ENCODE data around the gene RUBCNL.
"Not testable (repeated sequence)": the region's sequence is repeated elsewhere in the genome, so short reads cannot be mapped to it uniquely, and the experiment has no call there.

Gene RUBCNL

GRCh38 chr13:46372938-46373337 lies 14.1 kb downstream of the RUBCNL start:
- DNase-seq (ENCODE audit: low spot score), result not testable (repeated sequence)

GRCh38 chr13:46372071-46372470 lies 15.0 kb downstream of the RUBCNL start:
- no peak for DNase-seq (ENCODE audit: low spot score)

GRCh38 chr13:46369506-46370277 lies 17.4 kb downstream of the RUBCNL start:
- peak; percentile 86 for DNase-seq (ENCODE audit: low spot score)

GRCh38 chr13:46367617-46368327 lies 19.3 kb downstream of the RUBCNL start:
- DNase-seq (ENCODE audit: low spot score), result no peak

GRCh38 chr13:46361276-46361934 lies 25.6 kb downstream of the RUBCNL start:
- no peak for DNase-seq (ENCODE audit: low spot score)

GRCh38 chr13:46360604-46361003 lies 26.4 kb downstream of the RUBCNL start:
- no peak for DNase-seq (ENCODE audit: low spot score)

- DNase-seq (ENCODE audit: low spot score), result peak; percentile 76
Measured at GRCh38 chr13:46359714-46360113, 27.3 kb downstream of the RUBCNL start.

- no peak for DNase-seq (ENCODE audit: low spot score)
Measured at GRCh38 chr13:46355901-46356590, 31.0 kb downstream of the RUBCNL start.

GRCh38 chr13:46355088-46355468 lies 32.0 kb downstream of the RUBCNL start:
- no peak for DNase-seq (ENCODE audit: low spot score)

GRCh38 chr13:46354156-46355087 lies 32.6 kb downstream of the RUBCNL start:
- peak; percentile 85 for DNase-seq (ENCODE audit: low spot score)

GRCh38 chr13:46352805-46353204 lies 34.2 kb downstream of the RUBCNL start:
- no peak for DNase-seq (ENCODE audit: low spot score)

- no peak for DNase-seq (ENCODE audit: low spot score)
Measured at GRCh38 chr13:46350003-46350402, 37.0 kb downstream of the RUBCNL start.

GRCh38 chr13:46348961-46349360 lies 38.1 kb downstream of the RUBCNL start:
- no peak for DNase-seq (ENCODE audit: low spot score)

GRCh38 chr13:46347277-46347676 lies 39.8 kb downstream of the RUBCNL start:
- DNase-seq (ENCODE audit: low spot score), result no peak

GRCh38 chr13:46345866-46346265 lies 41.2 kb downstream of the RUBCNL start:
- no peak for DNase-seq (ENCODE audit: low spot score)

- DNase-seq (ENCODE audit: low spot score), result no peak
Measured at GRCh38 chr13:46345398-46345797, 41.7 kb downstream of the RUBCNL start.

- DNase-seq (ENCODE audit: low spot score), result no peak
Measured at GRCh38 chr13:46343279-46343994, 43.6 kb downstream of the RUBCNL start.

- no peak for DNase-seq (ENCODE audit: low spot score)
Measured at GRCh38 chr13:46342538-46342937, 44.5 kb downstream of the RUBCNL start.

GRCh38 chr13:46341112-46341711 lies 45.8 kb downstream of the RUBCNL start:
- peak; percentile 53 for DNase-seq (ENCODE audit: low spot score)

GRCh38 chr13:46340631-46341111 lies 46.4 kb downstream of the RUBCNL start:
- DNase-seq (ENCODE audit: low spot score), result no peak
